Measurements from ENCODE around the gene MGRN1.

MGRN1 gene

GRCh38 chr16:4624015-4624826 lies at the start of gene MGRN1:
TSS of gene MGRN1 (plus strand) at chr16:4624826. CDS start at chr16:4624961, 135 bp downstream.
- DNase-seq: peak; percentile 95

- DNase-seq: no peak
Measured at GRCh38 chr16:4574919-4575705, 49.5 kb upstream of the MGRN1 start.

- DNase-seq: no peak
Measured at GRCh38 chr16:4576008-4576407, 48.6 kb upstream of the MGRN1 start.

GRCh38 chr16:4578961-4579530 lies 45.6 kb upstream of the MGRN1 start:
- DNase-seq: no peak

- DNase-seq: no peak
Measured at GRCh38 chr16:4580250-4580649, 44.4 kb upstream of the MGRN1 start.

- no peak for DNase-seq
Measured at GRCh38 chr16:4583906-4584305, 40.7 kb upstream of the MGRN1 start.

GRCh38 chr16:4586291-4586690 lies 38.3 kb upstream of the MGRN1 start:
- DNase-seq: no peak

GRCh38 chr16:4588386-4588785 lies 36.2 kb upstream of the MGRN1 start:
- DNase-seq: no peak

- DNase-seq: no peak
Measured at GRCh38 chr16:4588961-4589360, 35.7 kb upstream of the MGRN1 start.

- DNase-seq: no peak
Measured at GRCh38 chr16:4591191-4591590, 33.4 kb upstream of the MGRN1 start.

- DNase-seq: no peak
Measured at GRCh38 chr16:4591706-4592470, 32.7 kb upstream of the MGRN1 start.

GRCh38 chr16:4593086-4593485 lies 31.5 kb upstream of the MGRN1 start:
- DNase-seq: no peak

GRCh38 chr16:4594433-4595410 lies 29.9 kb upstream of the MGRN1 start:
- no peak for DNase-seq

GRCh38 chr16:4597174-4597573 lies 27.5 kb upstream of the MGRN1 start:
- no peak for DNase-seq

- DNase-seq: no peak
Measured at GRCh38 chr16:4599037-4599436, 25.6 kb upstream of the MGRN1 start.

- no peak for DNase-seq
Measured at GRCh38 chr16:4599545-4599944, 25.1 kb upstream of the MGRN1 start.

- DNase-seq: no peak
Measured at GRCh38 chr16:4601036-4601863, 23.4 kb upstream of the MGRN1 start.

- no peak for DNase-seq
Measured at GRCh38 chr16:4601864-4602186, 22.8 kb upstream of the MGRN1 start.

GRCh38 chr16:4602331-4602730 lies 22.3 kb upstream of the MGRN1 start:
- no peak for DNase-seq

GRCh38 chr16:4603624-4604170 lies 20.9 kb upstream of the MGRN1 start:
- DNase-seq: no peak

- DNase-seq: no peak
Measured at GRCh38 chr16:4604401-4604800, 20.2 kb upstream of the MGRN1 start.

Measured in activated CD4-positive, alpha-beta T cell treated with anti-CD3 and anti-CD28 coated beads for 48 hours (primary cell).